ENCODE measurements around the gene CERK.

Gene CERK

DNA sequence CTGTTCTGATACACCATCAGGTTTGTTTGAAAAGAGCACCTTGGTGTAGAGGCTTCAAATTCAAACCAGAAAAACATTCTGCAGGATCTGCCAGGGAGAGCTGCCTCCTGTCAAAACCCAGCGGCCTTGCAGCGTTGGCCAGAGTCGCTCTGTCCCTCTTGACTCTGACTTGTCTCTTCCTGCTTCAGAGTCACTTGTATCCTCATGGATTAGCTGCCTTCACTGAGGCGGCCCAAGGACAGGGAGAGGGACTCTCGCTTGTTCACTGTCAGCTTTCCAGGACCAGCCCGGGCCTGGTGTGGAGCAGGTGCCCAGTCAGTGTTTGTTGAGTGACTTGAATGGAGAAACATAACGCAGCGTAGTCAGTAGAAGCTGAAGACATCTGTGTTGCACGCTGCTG, 42.4 kb upstream of the CERK start:
- TF ChIP-seq SPI1 (IDR thresholded peaks at IDR 0.05; ENCODE audit: borderline replicate concordance, low read depth) (no peak), CTCF (IDR thresholded peaks at IDR 0.05; ENCODE audit: insufficient read depth, low read length) (no peak), POLR2AphosphoS5 (IDR thresholded peaks at IDR 0.05; ENCODE audit: low read depth) (no peak), GABPA (IDR thresholded peaks at IDR 0.05; ENCODE audit: low read depth) (no peak), REST (IDR thresholded peaks at IDR 0.05; ENCODE audit: insufficient replicate concordance, low read depth) (no peak)
- no peak for DNase-seq (ENCODE audit: low read depth in 1 of 2, low spot score in 1 of 2)
- H3K4me3 ChIP-seq (replicated peaks; ENCODE audit: insufficient read depth, low read length), result no peak overlapping the region
- H3K27me3 ChIP-seq (ENCODE audit: insufficient read depth, poor library complexity, severe bottlenecking), result no peaks in the 10 kb centered on the region
- H3K27ac ChIP-seq (replicated peaks), result no peak overlapping the region

DNA sequence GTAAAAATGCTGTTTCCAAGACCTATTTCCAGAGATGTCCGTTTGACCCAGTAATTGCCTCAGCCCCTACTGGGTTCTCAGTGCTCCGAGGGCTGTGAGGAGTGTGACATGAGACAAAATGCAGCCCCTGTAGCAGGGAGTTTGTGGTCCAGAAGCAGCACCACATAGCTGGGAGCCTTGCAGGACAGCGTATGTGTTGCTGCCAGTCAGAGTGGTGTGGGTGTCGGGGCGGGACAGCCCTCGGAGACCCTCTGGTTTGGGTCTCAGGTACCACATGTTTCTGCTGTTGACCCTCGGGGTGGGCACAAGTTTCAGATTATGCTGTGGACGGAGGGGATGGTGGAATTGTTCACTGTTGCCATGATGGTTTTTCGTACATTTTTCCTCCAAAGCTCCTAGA, 41.6 kb upstream of the CERK start:
- no peak overlapping the region for H3K4me3 ChIP-seq (replicated peaks; ENCODE audit: insufficient read depth, low read length)
- DNase-seq (ENCODE audit: low read depth in 1 of 2, low spot score in 1 of 2), result no peak
- H3K27ac ChIP-seq (replicated peaks), result no peak overlapping the region
- no peaks in the 10 kb centered on the region for H3K27me3 ChIP-seq (ENCODE audit: insufficient read depth, poor library complexity, severe bottlenecking)
- TF ChIP-seq CTCF (IDR thresholded peaks at IDR 0.05; ENCODE audit: insufficient read depth, low read length) (no peak), POLR2AphosphoS5 (IDR thresholded peaks at IDR 0.05; ENCODE audit: low read depth) (no peak), REST (IDR thresholded peaks at IDR 0.05; ENCODE audit: insufficient replicate concordance, low read depth) (no peak), GABPA (IDR thresholded peaks at IDR 0.05; ENCODE audit: low read depth) (no peak), SPI1 (IDR thresholded peaks at IDR 0.05; ENCODE audit: borderline replicate concordance, low read depth) (no peak)

- Histone ChIP-seq H3K4me3 (replicated peaks; ENCODE audit: insufficient read depth, low read length) (no peak overlapping the region), H3K27me3 (ENCODE audit: insufficient read depth, poor library complexity, severe bottlenecking) (no peaks in the 10 kb centered on the region), H3K27ac (replicated peaks) (no peak overlapping the region)
- no peak for DNase-seq (ENCODE audit: low read depth in 1 of 2, low spot score in 1 of 2)
- TF ChIP-seq POLR2AphosphoS5 (IDR thresholded peaks at IDR 0.05; ENCODE audit: low read depth), result no peak
- TF ChIP-seq SPI1 (IDR thresholded peaks at IDR 0.05; ENCODE audit: borderline replicate concordance, low read depth), result no peak
Observed at GRCh38 chr22:46779023-46779422, 41.0 kb upstream of the CERK start.

GRCh38 chr22:46777609-46777970, 39.5 kb upstream of the CERK start:
- DNase-seq (ENCODE audit: low read depth in 1 of 2, low spot score in 1 of 2), result peak in 1 of 2 experiments; percentile 75
- Histone ChIP-seq H3K27me3 (ENCODE audit: insufficient read depth, poor library complexity, severe bottlenecking) (no peaks in the 10 kb centered on the region), H3K4me3 (replicated peaks; ENCODE audit: insufficient read depth, low read length) (no peak overlapping the region), H3K27ac (replicated peaks) (peak overlapping the region; percentile 57)
- TF ChIP-seq SPI1 (IDR thresholded peaks at IDR 0.05; ENCODE audit: borderline replicate concordance, low read depth) (peak; percentile 53; the same call in 1 of the 2 replicates), CTCF (IDR thresholded peaks at IDR 0.05; ENCODE audit: insufficient read depth, low read length) (no peak)

Measured in HL-60 (cell line).